Measurements from ENCODE around the gene BHLHE40. TPM values are rescaled to one million over a fixed set of nuclear protein-coding genes. Genes with fewer than 3 reads are reported as not detected.

The BHLHE40 gene
- total and polyA plus RNA-seq, 7 donors, result 11.1 to 81.9 (median 22.2) TPM

- TF ChIP-seq EP300 (IDR thresholded peaks at IDR 0.05) (no peak), CTCF (IDR thresholded peaks at IDR 0.05) (no peak), POLR2AphosphoS5 (IDR thresholded peaks at IDR 0.05) (no peak), POLR2A (IDR thresholded peaks at IDR 0.05) (no peak)
- no peaks in the 10 kb centered on the region for H3K4me1 ChIP-seq
- 36 to 71% methylated on average over 1 of the region's 1 CpG for WGBS, 2 donors
Measured at GRCh38 chr3:5001805-5002173, 22.6 kb downstream of the BHLHE40 start.

GRCh38 chr3:5002174-5002870 is 23.1 kb downstream of the BHLHE40 start:
- 69 to 78% methylated on average over 16 of the region's 16 CpGs for WGBS, 2 donors

More at GRCh38 chr3:5001805-5002173, 22.6 kb downstream of the BHLHE40 start:
- no peak for DNase-seq
- Histone ChIP-seq H3K27ac (no peak overlapping the region), H3K36me3 (no peaks in the 10 kb centered on the region), H3K27me3 (no peaks in the 10 kb centered on the region), H3K9me3 (no peaks in the 10 kb centered on the region), H3K4me3 (no peak overlapping the region)
- intact Hi-C loops (cut with DNase I), result no loop called here

GRCh38 chr3:5002871-5003247 is 23.6 kb downstream of the BHLHE40 start:
- H3K27me3 ChIP-seq, result no peaks in the 10 kb centered on the region
- no peak for TF ChIP-seq CTCF (IDR thresholded peaks at IDR 0.05)
- TF ChIP-seq EP300 (IDR thresholded peaks at IDR 0.05), result no peak
- TF ChIP-seq POLR2AphosphoS5 (IDR thresholded peaks at IDR 0.05), result no peak
- no peak for TF ChIP-seq POLR2A (IDR thresholded peaks at IDR 0.05)
- WGBS, 2 donors, result 93 to 96% methylated on average over 6 of the region's 6 CpGs
- intact Hi-C loops (cut with DNase I), result no loop called here
- H3K27ac ChIP-seq, result no peak overlapping the region
- peak; percentile 7 for DNase-seq
- H3K9me3 ChIP-seq, result no peaks in the 10 kb centered on the region
- no peaks in the 10 kb centered on the region for H3K4me1 ChIP-seq
- H3K4me3 ChIP-seq, result no peak overlapping the region
- H3K36me3 ChIP-seq, result no peaks in the 10 kb centered on the region

More at GRCh38 chr3:5002174-5002870, 23.1 kb downstream of the BHLHE40 start:
- H3K4me1 ChIP-seq, result no peaks in the 10 kb centered on the region
- TF ChIP-seq EP300 (IDR thresholded peaks at IDR 0.05) (no peak), POLR2A (IDR thresholded peaks at IDR 0.05) (no peak), POLR2AphosphoS5 (IDR thresholded peaks at IDR 0.05) (no peak), CTCF (IDR thresholded peaks at IDR 0.05) (no peak)
- no peak overlapping the region for H3K4me3 ChIP-seq
- H3K9me3 ChIP-seq, result no peaks in the 10 kb centered on the region
- no peaks in the 10 kb centered on the region for H3K36me3 ChIP-seq
- DNase-seq, result peak; percentile 13
- H3K27me3 ChIP-seq, result no peaks in the 10 kb centered on the region
- intact Hi-C loops (cut with DNase I), result no loop called here
- no peak overlapping the region for H3K27ac ChIP-seq

- TF ChIP-seq POLR2AphosphoS5 (IDR thresholded peaks at IDR 0.05), result no peak
- no peak for TF ChIP-seq EP300 (IDR thresholded peaks at IDR 0.05)
- no peak for TF ChIP-seq POLR2A (IDR thresholded peaks at IDR 0.05)
- no peak for TF ChIP-seq CTCF (IDR thresholded peaks at IDR 0.05)
- WGBS, 2 donors, result 93 to 94% methylated on average over 12 of the region's 12 CpGs
- Histone ChIP-seq H3K36me3 (no peaks in the 10 kb centered on the region), H3K9me3 (no peaks in the 10 kb centered on the region), H3K4me3 (no peak overlapping the region), H3K27me3 (no peaks in the 10 kb centered on the region), H3K27ac (no peak overlapping the region), H3K4me1 (no peaks in the 10 kb centered on the region)
- intact Hi-C loops (cut with DNase I), result no loop called here
- peak; percentile 46 for DNase-seq
Measured at GRCh38 chr3:5004319-5005152, 25.3 kb downstream of the BHLHE40 start.

Data from sigmoid colon (tissue), 7 donors.